Lung microvascular endothelial cell (primary cell): ENCODE measurements around the gene ZBTB21. TPM values are rescaled to one million over a fixed set of nuclear protein-coding genes. Genes with fewer than 3 reads are reported as not detected.
"Not testable (repeated sequence)": the region's sequence is repeated elsewhere in the genome, so short reads cannot be mapped to it uniquely, and the experiment has no call there.

Experiments used
- DNase-seq, 2 donors: peaks; one replicate each; pipeline versions ENCODE4 v3.0.0 to v3.0.0-alpha.2; 2010; ENCODE audit warnings: low read depth in 2 of 2
- total RNA-seq: library from RNA; depleted of rRNA; stranded (reverse); fragments of >200 nt; gene quantifications from 2 replicates; pipeline ENCODE4 v1.2.1, GENCODE V29; 2014

Gene ZBTB21
- total RNA-seq, 1 donor from 2014 or later = 3.0 TPM

GRCh38 chr21:41953831-41954653, 56.1 kb downstream of the ZBTB21 start, which contains the start of gene C2CD2:
C2CD2 (minus strand) TSS chr21:41954018; CDS start chr21:41953648, 370 bp downstream.
- DNase-seq = peak; percentile 86 to 91

- DNase-seq = peak in 1 of 2 donors; percentile 51
These were observed 56.8 kb downstream of the ZBTB21 start for GRCh38 chr21:41953249-41953830.

DNA sequence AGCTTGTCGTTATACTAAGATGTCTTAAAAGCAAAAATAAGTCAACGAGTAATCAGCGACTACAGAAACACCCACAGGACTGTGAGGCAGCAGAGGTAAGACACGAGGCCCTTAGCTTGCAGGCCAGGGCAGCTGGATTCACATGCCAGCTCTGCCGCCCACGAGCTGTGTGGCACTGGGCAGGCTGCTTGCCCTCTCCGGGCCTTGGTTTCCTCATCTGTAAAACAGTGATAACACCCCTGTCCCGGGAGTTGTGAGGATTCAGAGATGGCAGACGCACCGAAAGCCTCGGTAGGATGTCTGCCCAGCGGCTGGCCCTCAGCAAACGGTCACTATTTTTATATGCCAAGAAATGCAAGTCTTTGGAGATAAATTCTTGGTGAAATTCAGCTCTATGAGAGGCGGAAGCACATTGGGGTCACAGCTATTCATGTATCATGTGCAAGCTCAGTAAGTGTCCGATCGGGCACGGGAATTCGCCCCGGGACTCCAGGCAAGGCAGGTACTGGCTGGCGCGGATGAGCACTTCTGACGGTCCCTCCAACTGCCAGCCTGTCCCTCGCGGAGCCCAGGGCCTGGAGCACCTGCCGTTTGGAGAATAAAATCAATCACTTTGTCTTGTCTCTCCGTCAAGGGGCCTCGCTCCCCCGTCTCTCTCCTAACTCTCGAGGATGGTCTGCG, 57.5 kb downstream of the ZBTB21 start:
- DNase-seq = peak; percentile 40 to 47

GRCh38 chr21:41951876-41952567, 58.1 kb downstream of the ZBTB21 start:
- no peak for DNase-seq

DNA sequence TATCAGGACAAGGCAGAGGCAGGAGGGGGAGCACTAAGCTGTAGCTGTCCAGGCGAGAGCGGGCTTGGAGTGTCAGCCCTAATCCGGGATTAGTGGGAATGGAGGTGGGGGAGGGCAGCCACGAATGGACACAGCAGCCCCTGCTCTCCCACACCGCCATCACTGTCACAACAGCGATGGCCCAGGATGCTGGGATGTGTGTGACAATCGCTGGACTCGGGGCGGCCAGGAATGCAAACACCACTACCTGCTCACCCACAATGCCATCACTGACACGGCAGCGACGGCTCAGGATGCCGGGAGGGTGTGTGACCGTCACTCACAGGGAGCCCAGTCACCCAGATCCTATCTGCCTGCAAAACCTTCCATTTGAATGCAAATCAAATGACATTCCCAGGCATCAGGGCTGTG, 59.2 kb downstream of the ZBTB21 start:
- no peak for DNase-seq

- DNase-seq = not testable (repeated sequence)
These were observed 60.5 kb downstream of the ZBTB21 start for GRCh38 chr21:41949631-41950030.

GRCh38 chr21:41948901-41949300, 61.3 kb downstream of the ZBTB21 start:
- no peak for DNase-seq

- peak in 1 of 2 donors; percentile 73 for DNase-seq
These were observed 61.9 kb downstream of the ZBTB21 start for GRCh38 chr21:41948078-41948895.

DNA sequence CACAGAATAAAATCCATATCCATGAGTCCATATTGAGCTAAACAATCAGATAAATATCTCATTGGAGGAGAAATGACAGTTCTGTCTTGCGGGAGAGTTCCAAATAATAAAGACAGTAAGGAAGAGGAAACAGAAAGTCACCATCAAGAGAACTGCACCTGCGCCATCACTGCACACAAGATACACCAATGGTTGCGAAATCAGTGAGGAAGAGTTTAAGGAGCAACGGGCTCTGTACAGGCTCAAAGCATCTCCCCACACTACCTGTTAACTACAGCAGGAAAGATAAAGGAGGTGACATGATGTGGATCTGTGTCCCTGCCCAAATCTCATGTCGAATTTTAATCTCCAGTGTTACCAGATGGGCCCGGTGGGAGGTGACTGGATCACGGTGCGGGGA, 64.2 kb downstream of the ZBTB21 start:
- DNase-seq = no peak

DNA sequence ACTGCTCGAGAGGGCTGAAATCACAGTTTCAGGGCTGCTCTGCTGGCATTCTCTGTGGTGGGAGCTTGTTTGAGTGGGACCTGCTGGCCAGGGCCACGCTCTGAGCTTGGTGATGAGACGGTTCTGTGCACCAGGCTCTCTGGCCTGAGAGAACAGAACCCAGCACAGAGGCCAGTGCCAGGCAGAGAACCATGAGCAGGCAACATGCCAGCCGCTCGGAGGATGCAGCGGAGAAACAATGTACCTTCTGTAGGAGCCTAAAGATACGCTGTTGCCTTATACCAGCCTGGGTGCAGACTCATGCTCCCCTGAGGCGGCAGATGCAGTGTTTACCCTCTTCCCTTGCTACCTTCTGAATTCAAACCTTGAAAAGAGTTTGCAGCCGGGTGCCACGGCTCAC, 66.3 kb downstream of the ZBTB21 start:
- no peak for DNase-seq

DNA sequence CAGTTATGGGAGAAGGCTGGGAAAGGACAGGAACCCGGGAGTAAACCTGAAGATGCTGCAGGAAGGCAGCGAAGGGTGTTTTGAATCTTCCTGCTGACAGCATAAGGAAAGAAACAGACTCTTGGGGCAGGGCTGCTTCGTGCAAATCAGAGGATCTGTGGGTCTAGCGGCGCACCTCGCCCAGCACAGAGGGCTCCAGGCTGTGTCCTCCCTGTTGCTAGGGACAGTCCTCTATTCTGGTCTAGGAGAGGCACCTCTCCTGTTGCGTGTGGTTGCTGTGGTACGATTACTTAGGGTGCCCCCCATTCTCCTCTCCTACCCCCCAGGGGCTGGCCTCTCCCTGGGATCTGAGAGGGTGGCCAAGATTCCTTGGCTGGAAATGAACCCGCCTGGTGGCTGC, 67.7 kb downstream of the ZBTB21 start:
- DNase-seq = no peak

GRCh38 chr21:41941941-41942340, 68.2 kb downstream of the ZBTB21 start:
- DNase-seq = no peak

DNA sequence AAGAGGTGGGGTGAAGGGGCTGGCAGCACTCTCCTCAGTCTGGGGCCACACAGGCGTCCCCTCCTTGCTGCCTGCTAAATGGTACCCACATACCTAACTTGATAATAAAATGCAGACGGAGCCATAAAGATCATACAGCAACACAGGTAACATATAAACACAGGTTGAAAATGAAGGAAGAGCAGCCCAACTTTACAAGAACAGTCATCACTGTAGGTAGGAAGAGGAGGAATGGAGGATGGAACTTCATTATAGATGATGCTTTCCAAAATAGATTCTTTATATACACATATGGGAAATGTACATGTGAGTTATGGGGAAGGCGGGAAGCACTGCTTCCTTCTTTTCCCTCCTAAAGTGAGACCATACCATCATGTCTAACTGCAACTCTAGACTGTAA, 69.7 kb downstream of the ZBTB21 start:
- DNase-seq = no peak

DNA sequence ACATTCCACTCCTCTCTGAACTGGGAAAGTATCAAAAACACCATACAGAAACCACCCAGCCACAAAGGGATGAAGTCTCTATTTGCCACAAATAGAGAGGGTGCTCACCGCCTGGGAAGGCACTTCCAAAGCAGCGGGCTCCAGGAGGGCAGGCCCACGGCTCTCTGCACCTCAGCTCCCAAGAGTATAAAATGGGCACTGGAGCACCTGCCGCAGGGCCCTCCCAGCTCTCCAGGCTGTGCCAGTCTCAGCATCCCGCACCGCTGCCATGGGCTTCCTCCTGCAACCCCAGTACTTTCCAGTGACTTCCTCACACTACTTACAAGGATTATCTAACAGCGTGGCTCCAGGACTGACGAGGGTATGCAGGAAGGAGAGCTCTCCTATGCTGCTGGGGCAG, 70.8 kb downstream of the ZBTB21 start:
- no peak for DNase-seq

Other genes starting within 250 kb of the ZBTB21 start
- under 0.01 and 1.1 TPM in 2 replicates for gene RIPK4, start 243.3 kb downstream of the ZBTB21 start, total RNA-seq
- gene PRDM15, start 131.0 kb downstream of the ZBTB21 start, total RNA-seq = 2.2 and 3.0 TPM in 2 replicates
- 18.1 and 34.3 TPM in 2 replicates for gene C2CD2, start 56.3 kb downstream of the ZBTB21 start, total RNA-seq
- gene UMODL1, start 61.0 kb upstream of the ZBTB21 start, total RNA-seq = not detected in 2 replicates
- 76.9 and 156 TPM in 2 replicates for gene ABCG1, start 208.8 kb upstream of the ZBTB21 start, total RNA-seq